Ishikawa (cell line): ENCODE measurements around the gene EML3.
A peak's percentile ranks its signal among the peaks of the same experiment; 100 is the strongest.

Experiments
- CEBPB ChIP-seq: IDR thresholded peaks from 2 replicates; pipeline ENCODE4 v1.6.1; 2012
- CREB1 ChIP-seq: IDR thresholded peaks from 2 replicates; pipeline ENCODE4 v1.6.1; 2012; ENCODE audit warnings: low read depth
- EGR1 ChIP-seq: IDR thresholded peaks from 2 replicates; pipeline ENCODE4 v1.6.1; 2012
- EP300 ChIP-seq: IDR thresholded peaks from 2 replicates; pipeline ENCODE4 v1.6.1; 2012; ENCODE audit warnings: borderline replicate concordance
- FOXM1 ChIP-seq: IDR thresholded peaks from 2 replicates; pipeline ENCODE4 v1.6.1; 2012; ENCODE audit warnings: low read depth, borderline replicate concordance
- MAX ChIP-seq: IDR thresholded peaks from 2 replicates; pipeline ENCODE4 v1.6.1; 2012
- NFIC ChIP-seq: IDR thresholded peaks from 2 replicates; pipeline ENCODE4 v1.6.1; 2012
- RAD21 ChIP-seq: IDR thresholded peaks from 2 replicates; pipeline ENCODE4 v1.6.1; 2012; ENCODE audit warnings: low read depth
- TAF1 ChIP-seq: IDR thresholded peaks from 2 replicates; pipeline ENCODE4 v1.6.1; 2012; ENCODE audit warnings: low read depth, mild to moderate bottlenecking
- TCF12 ChIP-seq: IDR thresholded peaks from 2 replicates; pipeline ENCODE4 v1.6.1; 2012; ENCODE audit warnings: low read depth
- TEAD4 ChIP-seq: IDR thresholded peaks from 2 replicates; pipeline ENCODE4 v1.6.1; 2012
- YY1 ChIP-seq: IDR thresholded peaks from 2 replicates; pipeline ENCODE4 v1.6.1; 2012; ENCODE audit warnings: low read depth
- ZBTB7A ChIP-seq: IDR thresholded peaks from 2 replicates; pipeline ENCODE4 v1.6.1; 2012; ENCODE audit warnings: low read depth
- TF ChIP-seq, protein P1 (sequence below): IDR thresholded peaks from 2 replicates; pipeline ENCODE4 v1.6.1; 2012
- TF ChIP-seq, protein P2 (sequence below): IDR thresholded peaks from 2 replicates; pipeline ENCODE4 v1.6.1; 2012; ENCODE audit warnings: low read depth, mild to moderate bottlenecking

Gene EML3

GRCh38 chr11:62558669-62559068, 53.9 kb downstream of the EML3 start:
- TF ChIP-seq TAF1 (no peak), RAD21 (no peak), EGR1 (no peak), NFIC (no peak), MAX (no peak), CEBPB (no peak), TCF12 (no peak), EP300 (no peak), TEAD4 (no peak), FOXM1 (no peak), ZBTB7A (no peak)
- TF ChIP-seq, protein P1, sequence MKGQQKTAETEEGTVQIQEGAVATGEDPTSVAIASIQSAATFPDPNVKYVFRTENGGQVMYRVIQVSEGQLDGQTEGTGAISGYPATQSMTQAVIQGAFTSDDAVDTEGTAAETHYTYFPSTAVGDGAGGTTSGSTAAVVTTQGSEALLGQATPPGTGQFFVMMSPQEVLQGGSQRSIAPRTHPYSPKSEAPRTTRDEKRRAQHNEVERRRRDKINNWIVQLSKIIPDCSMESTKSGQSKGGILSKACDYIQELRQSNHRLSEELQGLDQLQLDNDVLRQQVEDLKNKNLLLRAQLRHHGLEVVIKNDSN: no peak
- TF ChIP-seq, protein P2, sequence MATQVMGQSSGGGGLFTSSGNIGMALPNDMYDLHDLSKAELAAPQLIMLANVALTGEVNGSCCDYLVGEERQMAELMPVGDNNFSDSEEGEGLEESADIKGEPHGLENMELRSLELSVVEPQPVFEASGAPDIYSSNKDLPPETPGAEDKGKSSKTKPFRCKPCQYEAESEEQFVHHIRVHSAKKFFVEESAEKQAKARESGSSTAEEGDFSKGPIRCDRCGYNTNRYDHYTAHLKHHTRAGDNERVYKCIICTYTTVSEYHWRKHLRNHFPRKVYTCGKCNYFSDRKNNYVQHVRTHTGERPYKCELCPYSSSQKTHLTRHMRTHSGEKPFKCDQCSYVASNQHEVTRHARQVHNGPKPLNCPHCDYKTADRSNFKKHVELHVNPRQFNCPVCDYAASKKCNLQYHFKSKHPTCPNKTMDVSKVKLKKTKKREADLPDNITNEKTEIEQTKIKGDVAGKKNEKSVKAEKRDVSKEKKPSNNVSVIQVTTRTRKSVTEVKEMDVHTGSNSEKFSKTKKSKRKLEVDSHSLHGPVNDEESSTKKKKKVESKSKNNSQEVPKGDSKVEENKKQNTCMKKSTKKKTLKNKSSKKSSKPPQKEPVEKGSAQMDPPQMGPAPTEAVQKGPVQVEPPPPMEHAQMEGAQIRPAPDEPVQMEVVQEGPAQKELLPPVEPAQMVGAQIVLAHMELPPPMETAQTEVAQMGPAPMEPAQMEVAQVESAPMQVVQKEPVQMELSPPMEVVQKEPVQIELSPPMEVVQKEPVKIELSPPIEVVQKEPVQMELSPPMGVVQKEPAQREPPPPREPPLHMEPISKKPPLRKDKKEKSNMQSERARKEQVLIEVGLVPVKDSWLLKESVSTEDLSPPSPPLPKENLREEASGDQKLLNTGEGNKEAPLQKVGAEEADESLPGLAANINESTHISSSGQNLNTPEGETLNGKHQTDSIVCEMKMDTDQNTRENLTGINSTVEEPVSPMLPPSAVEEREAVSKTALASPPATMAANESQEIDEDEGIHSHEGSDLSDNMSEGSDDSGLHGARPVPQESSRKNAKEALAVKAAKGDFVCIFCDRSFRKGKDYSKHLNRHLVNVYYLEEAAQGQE: no peak

DNA sequence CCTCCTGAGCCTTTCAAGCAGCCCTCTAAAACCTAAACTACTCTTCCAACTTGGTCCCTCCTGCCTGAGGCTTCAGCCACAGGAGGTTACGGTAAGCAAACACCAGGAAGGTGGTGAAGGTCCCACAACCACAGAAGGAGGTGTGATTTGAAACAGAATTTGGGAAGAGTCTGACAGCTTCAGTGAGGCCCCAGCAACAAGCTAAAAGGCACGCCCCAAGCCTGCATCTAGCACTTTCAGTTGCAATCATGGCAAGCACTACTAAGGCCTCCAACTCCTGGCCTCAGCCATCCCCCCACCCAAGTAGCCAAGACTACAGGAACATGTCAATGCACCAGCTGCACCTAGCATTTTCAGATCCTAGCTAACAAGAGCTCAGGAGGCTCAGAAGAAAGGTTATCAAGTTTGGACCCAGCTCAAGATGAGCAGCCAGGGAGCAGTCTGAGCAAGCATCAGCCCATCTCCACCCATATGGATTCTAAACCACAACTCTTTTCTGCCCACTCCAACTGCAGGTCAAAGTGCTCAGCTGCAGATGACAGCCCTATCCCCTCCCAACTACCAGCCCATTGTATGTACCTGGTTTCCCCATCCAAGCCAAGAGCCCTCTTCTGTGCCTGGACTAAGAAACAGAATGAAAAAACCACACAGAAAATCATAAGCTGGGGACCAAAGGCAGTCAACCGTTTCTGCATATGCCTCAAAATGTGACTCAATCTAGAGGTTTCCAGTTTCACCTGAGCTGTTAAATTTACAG, 55.5 kb downstream of the EML3 start:
- TF ChIP-seq, protein P2: no peak
- no peak for TF ChIP-seq EP300

- TF ChIP-seq EGR1: no peak
- no peak for TF ChIP-seq CEBPB
- no peak for TF ChIP-seq YY1
- no peak for TF ChIP-seq EP300
- TF ChIP-seq, protein P2: no peak
- no peak for TF ChIP-seq RAD21
- TF ChIP-seq MAX: peak; percentile 96
- no peak for TF ChIP-seq TAF1
- TF ChIP-seq TCF12: peak; percentile 34
- TF ChIP-seq, protein P1: no peak
- no peak for TF ChIP-seq FOXM1
- TF ChIP-seq CREB1: peak; percentile 76
- peak; percentile 99 for TF ChIP-seq ZBTB7A
- TF ChIP-seq NFIC: no peak
- TF ChIP-seq TEAD4: no peak
Observed at GRCh38 chr11:62556108-62556874, 56.3 kb downstream of the EML3 start.

GRCh38 chr11:62555464-62556107, 57.0 kb downstream of the EML3 start:
- TF ChIP-seq CREB1 (no peak), TCF12 (no peak), EP300 (no peak), NFIC (no peak), MAX (no peak), YY1 (no peak), TAF1 (no peak), TEAD4 (no peak), CEBPB (no peak), FOXM1 (no peak), ZBTB7A (no peak), EGR1 (no peak), RAD21 (no peak)
- TF ChIP-seq, protein P1: no peak
- TF ChIP-seq, protein P2: no peak
